Stimulated activated CD4-positive, alpha-beta T cell treated with anti-CD3 and anti-CD28 coated beads, Interleukin-2, amount 100 ng/mL, for 24 hours (primary cell): ENCODE results near the gene UBE3C.
A peak's percentile ranks its signal among the peaks of the same experiment; 100 is the strongest.

Experiments
- DNase-seq, 2 donors: peaks; one replicate each; pipeline ENCODE4 v3.0.0-alpha.2; 2020

Gene UBE3C

GRCh38 chr7:157299317-157299612 is 160.5 kb downstream of the UBE3C start:
- DNase-seq = no peak

GRCh38 chr7:157299613-157300368 is 161.1 kb downstream of the UBE3C start:
- DNase-seq = peak in 1 of 2 donors; percentile 29

- DNase-seq = no peak
Observed at GRCh38 chr7:157300369-157300825, 161.7 kb downstream of the UBE3C start.

GRCh38 chr7:157301610-157302120 is 162.9 kb downstream of the UBE3C start:
- DNase-seq = no peak

GRCh38 chr7:157306846-157307838 is 168.4 kb downstream of the UBE3C start:
- DNase-seq = no peak

- DNase-seq = no peak
Observed at GRCh38 chr7:157309988-157310668, 171.4 kb downstream of the UBE3C start.

- DNase-seq = no peak
Observed at GRCh38 chr7:157310676-157311185, 172.0 kb downstream of the UBE3C start.

- no peak for DNase-seq
Observed at GRCh38 chr7:157312941-157313340, 174.2 kb downstream of the UBE3C start.

- no peak for DNase-seq
Observed at GRCh38 chr7:157313645-157314044, 174.9 kb downstream of the UBE3C start.

- peak in 1 of 2 donors; percentile 19 for DNase-seq
Observed at GRCh38 chr7:157318015-157318706, 179.4 kb downstream of the UBE3C start.
